Ramos (cell line): ENCODE measurements around the gene ANKRD12.

Experiments used
- in situ Hi-C: fragments of 300-500 bp; cut with MboI; formaldehyde crosslinking; loops from one replicate; pipeline ENCODE4 v1.14.3; 2022; ENCODE audit warnings: low sequenced_read_pairs; ENCODE audit not compliant: unreplicated experiment

The ANKRD12 gene

DNA sequence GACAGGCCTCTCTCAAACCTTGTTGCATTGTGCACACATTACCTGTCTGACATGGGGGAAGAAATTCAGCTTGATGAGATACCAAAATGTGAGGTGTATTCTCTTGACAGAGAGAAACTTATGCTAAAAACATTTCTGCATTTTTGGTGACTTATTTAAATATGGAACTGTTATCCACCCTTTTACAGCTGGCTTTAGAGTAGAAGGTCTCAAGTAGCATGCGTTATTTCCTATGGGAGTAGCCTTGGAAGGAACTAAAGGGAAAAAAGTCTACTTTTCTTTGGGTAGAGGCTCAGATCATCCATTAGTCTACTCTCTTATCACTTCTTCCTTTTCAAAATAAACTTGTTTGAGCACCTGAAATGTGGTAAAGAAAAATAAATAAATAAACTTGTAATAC is 141.4 kb downstream of the ANKRD12 start:
- in situ Hi-C loops: no loop called here

DNA sequence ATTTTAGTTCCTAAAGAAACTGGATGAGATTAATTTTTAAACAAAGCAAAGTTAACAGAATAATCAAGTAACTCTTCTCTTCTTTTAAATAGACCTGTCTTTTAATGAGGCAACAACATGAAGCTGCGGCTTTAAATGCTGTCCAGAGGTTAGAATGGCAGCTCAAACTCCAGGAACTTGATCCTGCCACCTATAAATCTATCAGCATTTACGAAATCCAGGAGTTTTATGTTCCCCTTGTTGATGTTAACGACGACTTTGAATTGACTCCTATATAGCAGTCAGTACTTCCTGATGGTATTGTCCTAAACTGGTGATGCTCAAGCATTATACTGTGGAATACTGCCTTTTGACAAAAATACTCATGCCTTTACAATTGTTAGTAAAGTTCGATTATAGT is 144.3 kb downstream of the ANKRD12 start:
- in situ Hi-C loops: no loop called here

GRCh38 chr18:9281780-9282179 is 145.2 kb downstream of the ANKRD12 start:
- in situ Hi-C loops: no loop called here

DNA sequence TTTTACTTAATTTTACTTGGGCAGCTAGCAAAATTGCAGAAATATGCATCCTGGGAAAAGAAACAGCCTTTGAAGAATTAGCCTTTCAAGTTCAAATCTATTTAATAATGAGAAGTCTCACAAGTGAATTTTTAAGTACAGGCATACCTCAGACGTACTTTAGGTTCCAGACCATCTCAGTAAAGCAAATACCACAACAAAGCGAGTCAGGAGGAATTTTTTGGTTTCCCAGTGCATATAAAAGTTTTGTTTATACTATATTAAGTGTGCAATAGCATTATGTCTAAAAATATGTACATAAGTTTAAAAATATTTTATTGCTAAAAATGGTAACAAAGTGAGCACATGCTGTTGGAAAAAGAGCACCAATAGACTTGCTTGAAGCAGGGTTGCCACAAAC is 147.2 kb downstream of the ANKRD12 start:
- in situ Hi-C loops: no loop called here

- in situ Hi-C loops: no loop called here
Measured at GRCh38 chr18:9285604-9286003, 149.0 kb downstream of the ANKRD12 start.

GRCh38 chr18:9287036-9287435 is 150.5 kb downstream of the ANKRD12 start:
- in situ Hi-C loops: no loop called here

DNA sequence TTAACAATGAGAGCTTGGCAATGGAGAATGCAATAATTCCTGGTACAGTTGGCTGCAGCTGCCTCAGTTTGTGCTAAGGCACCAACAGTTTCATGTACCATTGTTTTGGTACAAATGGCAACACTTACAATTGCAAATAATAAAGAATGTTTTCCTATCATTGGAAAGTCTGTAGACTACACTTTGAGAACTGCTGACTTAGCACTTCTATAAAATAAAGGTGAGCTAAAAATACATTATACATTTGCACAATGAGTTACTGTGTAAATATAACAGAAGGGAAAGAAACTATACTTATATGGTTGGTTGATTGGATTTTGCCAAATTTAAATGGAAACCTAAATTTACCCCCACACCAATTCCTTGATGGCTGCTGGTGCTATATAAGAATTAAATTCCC is 153.1 kb downstream of the ANKRD12 start:
- in situ Hi-C loops: no loop called here

DNA sequence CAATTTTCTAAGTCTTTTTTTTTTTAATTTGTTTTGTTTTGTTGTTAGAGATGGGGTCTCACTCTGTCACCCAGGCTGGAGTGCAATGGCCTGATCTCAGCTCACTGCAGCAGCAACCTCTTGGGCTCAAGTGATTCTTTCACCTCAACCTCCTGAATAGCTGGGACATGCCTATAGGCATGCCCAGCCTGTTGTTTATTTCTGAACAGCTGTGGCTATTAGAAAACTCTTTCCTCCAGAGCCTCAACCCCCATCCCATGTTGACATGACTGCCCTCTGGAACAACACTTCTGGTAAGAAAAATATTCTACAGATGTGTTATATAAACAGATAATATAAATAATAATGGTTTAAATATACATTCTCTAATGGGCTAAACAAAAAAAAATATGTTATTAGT is 153.6 kb downstream of the ANKRD12 start:
- in situ Hi-C loops: no loop called here

DNA sequence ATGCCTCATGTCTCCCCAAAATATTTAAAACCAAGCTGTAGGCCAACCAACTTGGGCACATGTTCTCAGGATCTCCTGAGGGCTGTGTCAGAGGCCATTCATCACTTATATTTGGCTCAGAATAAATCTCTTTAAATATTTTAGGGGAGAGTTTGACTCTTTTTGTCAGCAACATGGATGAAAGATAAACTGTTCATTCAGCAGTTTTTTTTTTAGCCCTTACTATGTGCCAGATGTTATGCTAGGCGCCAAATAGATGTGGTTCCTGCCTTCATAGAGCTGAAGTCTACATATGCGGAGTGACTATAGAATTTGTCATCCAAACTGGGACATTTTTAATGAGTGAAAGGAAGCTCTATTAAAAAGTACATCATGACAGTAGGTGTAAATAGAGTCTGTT is 155.5 kb downstream of the ANKRD12 start:
- in situ Hi-C loops: no loop called here

GRCh38 chr18:9293948-9294347 is 157.4 kb downstream of the ANKRD12 start:
- in situ Hi-C loops: no loop called here

DNA sequence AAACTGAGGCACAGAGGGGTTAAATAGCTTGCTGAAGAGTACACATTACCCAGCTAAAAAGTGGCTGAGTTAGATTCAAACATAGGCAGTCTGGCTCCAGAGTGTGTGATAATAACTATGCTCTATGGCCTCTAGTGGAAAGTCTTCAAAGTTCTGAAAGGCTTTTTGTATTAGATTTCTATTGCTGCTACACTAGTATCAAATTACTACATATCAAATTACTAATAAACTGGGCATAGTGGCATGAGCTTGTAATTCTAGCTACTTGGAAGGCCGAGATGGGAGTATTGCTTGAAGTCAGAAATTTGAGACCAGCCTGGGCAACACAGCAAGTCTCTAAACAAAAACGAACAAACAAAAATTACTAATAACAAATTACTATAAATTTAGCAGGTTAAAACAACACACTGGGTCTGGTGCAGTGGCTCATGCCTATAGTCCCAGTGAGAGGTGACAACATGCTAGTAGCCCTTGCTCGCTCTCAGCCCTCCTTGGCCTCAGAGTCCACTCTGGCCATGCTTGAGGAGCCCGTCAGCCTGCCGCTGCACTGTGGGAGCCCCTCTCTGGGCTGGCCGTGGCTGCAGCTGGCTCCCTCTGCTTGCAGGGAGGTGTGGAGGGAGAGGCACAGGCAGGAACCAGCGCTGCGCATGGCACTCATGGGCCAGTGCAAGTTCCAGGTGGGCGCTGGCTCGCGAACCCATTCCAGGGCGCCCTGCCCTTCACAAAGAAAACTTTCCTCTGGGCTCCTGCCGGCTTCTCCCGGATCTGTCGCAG is 159.8 kb downstream of the ANKRD12 start:
- in situ Hi-C loops: no loop called here

DNA sequence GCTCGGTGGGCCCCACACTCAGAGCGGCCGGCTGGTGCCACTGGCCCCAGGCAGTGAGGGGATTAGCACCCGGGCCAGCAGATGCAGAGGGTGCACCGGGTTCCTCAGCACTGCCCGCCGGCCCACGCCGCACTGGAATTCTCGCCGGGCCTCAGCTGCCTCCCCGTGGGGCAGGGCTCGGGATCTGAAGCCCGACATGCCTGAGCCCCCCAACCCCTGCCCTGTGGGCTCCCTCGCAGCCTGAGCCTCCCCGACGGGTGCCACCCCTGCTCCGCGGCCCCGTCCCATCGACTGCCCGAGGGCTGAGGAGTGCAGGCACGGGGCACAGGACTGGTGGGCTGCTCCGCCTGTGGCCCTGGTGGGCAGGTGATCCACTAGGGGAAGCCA is 160.4 kb downstream of the ANKRD12 start:
- in situ Hi-C loops: no loop called here

GRCh38 chr18:9304388-9305070 is 167.9 kb downstream of the ANKRD12 start:
- in situ Hi-C loops: no loop called here

DNA sequence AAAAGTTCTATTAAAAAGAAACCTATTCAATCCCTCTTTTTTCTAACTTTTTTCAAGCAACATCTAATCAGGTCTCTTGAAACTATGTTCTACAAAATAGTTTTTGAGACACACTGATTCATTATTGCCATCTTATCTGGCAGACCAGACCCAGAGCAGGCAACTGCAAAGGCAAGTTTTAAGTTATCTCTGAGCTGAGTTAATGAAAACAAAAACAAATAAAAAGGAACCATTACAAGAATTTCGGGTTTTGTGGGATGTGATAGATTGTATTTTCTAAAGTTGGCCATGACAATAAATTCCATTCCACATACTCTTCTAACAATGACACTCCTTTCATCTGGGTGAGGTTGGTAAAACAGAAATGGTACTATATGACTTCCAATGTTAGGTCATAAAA is 182.8 kb downstream of the ANKRD12 start:
- in situ Hi-C loops: no loop called here

- in situ Hi-C loops: no loop called here
Measured at GRCh38 chr18:9321017-9321452, 184.5 kb downstream of the ANKRD12 start.

- in situ Hi-C loops: no loop called here
Measured at GRCh38 chr18:9321736-9322135, 185.2 kb downstream of the ANKRD12 start.

DNA sequence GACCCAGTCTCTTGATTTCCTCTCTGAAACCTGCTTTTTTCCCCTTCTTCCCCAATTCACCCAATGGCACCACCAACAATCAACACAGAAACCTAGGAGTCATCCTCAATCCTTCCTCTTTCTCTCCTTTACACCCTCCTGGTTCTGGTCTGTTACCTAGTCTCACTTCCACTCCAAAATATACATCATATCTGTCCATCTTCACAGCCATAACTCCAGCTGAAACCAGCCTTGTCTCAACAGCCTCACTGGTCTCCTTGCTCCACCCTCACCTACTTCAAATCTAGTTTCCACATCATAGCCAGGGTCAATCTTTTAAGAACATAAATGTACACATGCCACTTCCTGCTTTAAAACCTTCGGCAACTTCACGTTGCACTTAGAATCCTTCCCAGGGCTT is 186.2 kb downstream of the ANKRD12 start:
- in situ Hi-C loops: no loop called here

GRCh38 chr18:9323750-9324445 is 187.3 kb downstream of the ANKRD12 start:
- in situ Hi-C loops: no loop called here

DNA sequence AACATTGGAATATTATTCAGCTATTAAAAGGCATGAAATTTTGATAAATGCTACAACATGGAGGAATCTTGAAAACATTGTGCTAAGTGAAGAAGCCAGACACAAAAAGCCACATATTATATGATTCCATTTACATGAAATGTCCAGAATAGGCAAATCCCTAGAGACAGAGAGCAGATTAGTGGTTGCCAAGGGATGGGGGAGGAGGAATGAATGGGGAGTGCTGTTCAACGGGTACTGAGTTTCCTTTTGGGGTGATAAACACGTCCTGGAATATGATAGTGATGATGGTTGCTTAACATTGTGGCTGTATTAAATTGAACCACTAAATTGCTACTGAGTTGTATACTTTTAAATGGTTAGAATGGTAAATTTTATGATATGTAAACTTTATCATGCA is 189.1 kb downstream of the ANKRD12 start:
- in situ Hi-C loops: no loop called here

- in situ Hi-C loops: no loop called here
Measured at GRCh38 chr18:9328776-9329175, 192.2 kb downstream of the ANKRD12 start.

DNA sequence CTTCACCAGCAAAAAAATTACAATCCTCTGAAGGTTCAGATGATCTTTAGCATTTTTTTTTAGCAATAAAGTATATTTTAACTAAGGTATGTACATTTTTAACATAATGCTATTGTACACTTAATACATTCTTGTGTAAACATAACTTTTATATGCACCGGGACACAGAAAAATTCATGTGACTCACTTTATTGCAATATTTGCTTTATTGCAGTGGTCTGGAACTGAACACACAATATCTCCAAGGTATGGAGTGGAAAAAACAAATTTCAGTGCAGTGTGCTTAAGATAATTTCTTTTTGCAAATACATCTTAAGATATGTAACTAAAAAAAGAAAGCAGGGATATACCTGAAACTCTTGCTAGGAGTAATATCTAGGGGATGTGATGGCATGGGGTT is 192.9 kb downstream of the ANKRD12 start:
- in situ Hi-C loops: no loop called here
